T-helper 22 cell (primary cell): ENCODE data around the gene CDC16.

Experiments
- DNase-seq: peaks from one replicate; pipeline ENCODE4 v3.0.0-alpha.2; 2020; ENCODE audit warnings: low read depth

The CDC16 gene

GRCh38 chr13:114299604-114300305, 65.1 kb downstream of the CDC16 start:
- no peak for DNase-seq

- no peak for DNase-seq
Observed at GRCh38 chr13:114303700-114304327, 69.1 kb downstream of the CDC16 start.

- no peak for DNase-seq
Observed at GRCh38 chr13:114304346-114305034, 69.8 kb downstream of the CDC16 start.

GRCh38 chr13:114309086-114309485, 74.4 kb downstream of the CDC16 start:
- no peak for DNase-seq

GRCh38 chr13:114309806-114310410, 75.2 kb downstream of the CDC16 start:
- DNase-seq: no peak

- DNase-seq: no peak
Observed at GRCh38 chr13:114310956-114311355, 76.3 kb downstream of the CDC16 start.

- DNase-seq: no peak
Observed at GRCh38 chr13:114311387-114311786, 76.7 kb downstream of the CDC16 start.

GRCh38 chr13:114311908-114312307, 77.2 kb downstream of the CDC16 start:
- no peak for DNase-seq

GRCh38 chr13:114313061-114313860, 78.6 kb downstream of the CDC16 start:
- no peak for DNase-seq

- peak; percentile 81 for DNase-seq
Observed at GRCh38 chr13:114314074-114314912, 79.6 kb downstream of the CDC16 start, which contains the start of gene CHAMP1. Gene CHAMP1, plus strand, starts transcription at chr13:114314503. Its CDS starts 9,340 bp downstream, at chr13:114323843.

GRCh38 chr13:114315074-114315785, 80.5 kb downstream of the CDC16 start:
- DNase-seq: no peak

- DNase-seq: no peak
Observed at GRCh38 chr13:114318624-114319023, 83.9 kb downstream of the CDC16 start.

- no peak for DNase-seq
Observed at GRCh38 chr13:114319441-114319913, 84.8 kb downstream of the CDC16 start.

- DNase-seq: no peak
Observed at GRCh38 chr13:114320065-114320464, 85.4 kb downstream of the CDC16 start.

GRCh38 chr13:114321256-114321655, 86.6 kb downstream of the CDC16 start:
- DNase-seq: no peak
